Keratinocyte (primary cell): ENCODE measurements around the gene PPM1H.

Experiments
- EZH2 ChIP-seq: IDR thresholded peaks from one replicate; pipeline ENCODE4 v1.6.1; 2012; ENCODE audit warnings: inconsistent platforms, mild to moderate bottlenecking, low read length, moderate library complexity
- TF ChIP-seq, protein P1 (sequence below), 3 experiments: IDR thresholded peaks in 1 of 3; conservative IDR thresholded peaks in 1 of 3; optimal IDR thresholded peaks in 1 of 3; 2 replicates in 2 of 3; 3 replicates in 1 of 3; pipeline versions ENCODE3 to v1.5.1; 2011; ENCODE audit warnings: low read length in 3 of 3, mild to moderate bottlenecking in 3 of 3, moderate library complexity in 2 of 3, control low read depth in 1 of 3, inconsistent platforms in 1 of 3; ENCODE audit not compliant: insufficient read depth in 2 of 3; ENCODE audit errors: extremely low read depth in 1 of 3

DNA sequence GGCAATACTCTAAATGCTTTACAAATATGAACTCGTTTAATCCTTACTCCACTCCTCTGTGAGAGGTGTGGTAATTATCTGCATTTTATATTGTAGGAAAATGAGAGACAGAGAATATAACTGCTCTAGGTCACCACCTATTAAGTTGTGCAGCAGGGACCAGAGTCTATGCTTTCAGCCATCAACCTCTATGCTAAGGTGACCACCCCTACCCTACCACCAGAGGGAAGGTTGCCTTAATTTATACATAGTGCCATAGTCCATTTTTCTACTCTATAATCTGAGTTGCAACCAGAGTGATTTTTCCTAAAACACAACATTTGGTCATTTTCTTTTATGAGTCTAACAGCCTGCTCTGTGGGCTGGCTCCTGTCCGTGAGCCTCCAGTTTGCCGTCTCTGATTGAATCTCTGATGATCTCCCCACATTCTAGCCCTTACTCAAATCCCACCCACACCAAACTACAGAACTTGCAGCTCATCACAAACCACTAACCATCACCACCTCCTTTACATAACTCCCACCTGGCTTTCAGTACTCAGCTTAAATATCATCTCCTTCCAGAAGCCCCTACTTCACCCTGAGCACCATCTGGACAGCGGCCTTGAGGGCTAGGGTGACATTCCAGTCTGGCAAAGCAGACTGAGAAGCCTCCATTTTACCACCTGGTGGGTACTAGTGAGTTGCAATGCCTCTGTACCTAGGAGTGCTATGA lies 126.6 kb downstream of the PPM1H start:
- TF ChIP-seq, protein P1, sequence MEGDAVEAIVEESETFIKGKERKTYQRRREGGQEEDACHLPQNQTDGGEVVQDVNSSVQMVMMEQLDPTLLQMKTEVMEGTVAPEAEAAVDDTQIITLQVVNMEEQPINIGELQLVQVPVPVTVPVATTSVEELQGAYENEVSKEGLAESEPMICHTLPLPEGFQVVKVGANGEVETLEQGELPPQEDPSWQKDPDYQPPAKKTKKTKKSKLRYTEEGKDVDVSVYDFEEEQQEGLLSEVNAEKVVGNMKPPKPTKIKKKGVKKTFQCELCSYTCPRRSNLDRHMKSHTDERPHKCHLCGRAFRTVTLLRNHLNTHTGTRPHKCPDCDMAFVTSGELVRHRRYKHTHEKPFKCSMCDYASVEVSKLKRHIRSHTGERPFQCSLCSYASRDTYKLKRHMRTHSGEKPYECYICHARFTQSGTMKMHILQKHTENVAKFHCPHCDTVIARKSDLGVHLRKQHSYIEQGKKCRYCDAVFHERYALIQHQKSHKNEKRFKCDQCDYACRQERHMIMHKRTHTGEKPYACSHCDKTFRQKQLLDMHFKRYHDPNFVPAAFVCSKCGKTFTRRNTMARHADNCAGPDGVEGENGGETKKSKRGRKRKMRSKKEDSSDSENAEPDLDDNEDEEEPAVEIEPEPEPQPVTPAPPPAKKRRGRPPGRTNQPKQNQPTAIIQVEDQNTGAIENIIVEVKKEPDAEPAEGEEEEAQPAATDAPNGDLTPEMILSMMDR (optimal IDR thresholded peaks at IDR 0.05 in 1 of 3, IDR thresholded peaks at IDR 0.05 in 1 of 3, conservative IDR thresholded peaks at IDR 0.05 in 1 of 3; ENCODE audit: extremely low read depth in 1 of 3, insufficient read depth in 2 of 3, low read length in 3 of 3) = no peak
- TF ChIP-seq EZH2 = no peak
